SK-N-SH treated with all-trans-retinoic acid at 6 μM for 48 hours (cell line): ENCODE results near the gene EGFLAM.

Experiments
- ATAC-seq: fragments of 200-7000 bp; cut with Tn5 transposase; 3 replicates; pipeline ENCODE4 v1.9.1; 2020; ENCODE audit warnings: mild to moderate bottlenecking, moderate library complexity
- ARNTL ChIP-seq: fragments of 450-650 bp; formaldehyde crosslinking; IDR thresholded peaks from 2 replicates; pipeline ENCODE4 v1.5.0; 2020; ENCODE audit warnings: low read depth, mild to moderate bottlenecking, moderate library complexity, borderline replicate concordance
- BACH2 ChIP-seq: fragments of 250-450 bp; sonication (Bioruptor Pico); IDR thresholded peaks from 2 replicates; pipeline ENCODE4 v1.9.0; 2021; ENCODE audit warnings: mild to moderate bottlenecking, borderline replicate concordance
- CREB5 ChIP-seq: fragments of 250-450 bp; sonication (Bioruptor Pico); IDR thresholded peaks from 2 replicates; pipeline ENCODE4 v1.5.1; 2020; ENCODE audit warnings: low read depth, mild to moderate bottlenecking, moderate library complexity
- CSDC2 ChIP-seq: fragments of 250-450 bp; sonication (Bioruptor Pico); IDR thresholded peaks from 2 replicates; pipeline ENCODE4 v1.5.0; 2020; ENCODE audit warnings: mild to moderate bottlenecking, moderate library complexity
- ESRRG ChIP-seq: fragments of 250-450 bp; sonication (Bioruptor Pico); IDR thresholded peaks from 2 replicates; pipeline ENCODE4 v1.6.1; 2021; ENCODE audit warnings: mild to moderate bottlenecking
- GLIS3 ChIP-seq: fragments of 250-450 bp; sonication (Bioruptor Pico); IDR thresholded peaks from 2 replicates; pipeline ENCODE4 v1.5.0; 2020; ENCODE audit warnings: mild to moderate bottlenecking, moderate library complexity
- ISL1 ChIP-seq: fragments of 250-450 bp; sonication (Bioruptor Pico); IDR thresholded peaks from 2 replicates; pipeline ENCODE4 v2.1.2; 2022; ENCODE audit warnings: mild to moderate bottlenecking, moderate library complexity
- PATZ1 ChIP-seq: fragments of 250-450 bp; sonication (Bioruptor Pico); IDR thresholded peaks from 2 replicates; pipeline ENCODE4 v1.8.0; 2020; ENCODE audit warnings: mild to moderate bottlenecking, moderate library complexity, borderline replicate concordance
- POU6F1 ChIP-seq: fragments of 250-450 bp; sonication (Bioruptor Pico); IDR thresholded peaks from 2 replicates; pipeline ENCODE4 v1.8.0; 2021; ENCODE audit warnings: low read depth, mild to moderate bottlenecking, moderate library complexity, borderline replicate concordance
- PPARA ChIP-seq: fragments of 250-450 bp; sonication (Bioruptor Pico); IDR thresholded peaks from 2 replicates; pipeline ENCODE4 v1.5.0; 2020; ENCODE audit warnings: mild to moderate bottlenecking, borderline replicate concordance
- SNAI2 ChIP-seq: fragments of 250-450 bp; sonication (Bioruptor Pico); IDR thresholded peaks from 2 replicates; pipeline ENCODE4 v1.5.0; 2020; ENCODE audit warnings: mild to moderate bottlenecking, moderate library complexity
- TCF4 ChIP-seq: fragments of 250-450 bp; sonication (Bioruptor Pico); IDR thresholded peaks from 2 replicates; pipeline ENCODE4 v1.8.0; 2021; ENCODE audit warnings: mild to moderate bottlenecking, moderate library complexity, borderline replicate concordance
- TOX ChIP-seq: fragments of 250-450 bp; sonication (Bioruptor Pico); IDR thresholded peaks from 2 replicates; pipeline ENCODE4 v1.8.0; 2021; ENCODE audit warnings: mild to moderate bottlenecking, moderate library complexity, borderline replicate concordance
- TSHZ2 ChIP-seq: fragments of 250-450 bp; sonication (Bioruptor Pico); IDR thresholded peaks from 2 replicates; pipeline ENCODE4 v1.5.0; 2020; ENCODE audit warnings: mild to moderate bottlenecking, moderate library complexity
- ZC3H10 ChIP-seq: fragments of 250-450 bp; sonication (Bioruptor Pico); IDR thresholded peaks from 2 replicates; pipeline ENCODE4 v1.5.1; 2021; ENCODE audit warnings: mild to moderate bottlenecking, moderate library complexity
- ZFP3 ChIP-seq: fragments of 250-450 bp; sonication (Bioruptor Pico); IDR thresholded peaks from 2 replicates; pipeline ENCODE4 v1.5.0; 2020; ENCODE audit warnings: mild to moderate bottlenecking, moderate library complexity
- ZNF565 ChIP-seq: fragments of 450-650 bp; formaldehyde crosslinking; conservative IDR thresholded peaks from 2 replicates; pipeline ENCODE4 v1.5.0; 2020; ENCODE audit warnings: low read depth, mild to moderate bottlenecking, moderate library complexity
- ZNF70 ChIP-seq: fragments of 450-650 bp; formaldehyde crosslinking; IDR thresholded peaks from 2 replicates; pipeline ENCODE4 v1.5.0; 2020; ENCODE audit warnings: mild to moderate bottlenecking, moderate library complexity

The EGFLAM gene

GRCh38 chr5:38258319-38259061, at the start of gene EGFLAM:
EGFLAM (plus strand) TSS chr5:38258559; CDS start chr5:38258755, 196 bp downstream.
- TF ChIP-seq ZNF70 (CRISPR knock-in tag) (no peak), ZNF565 (no peak), GLIS3 (no peak), BACH2 (CRISPR knock-in tag) (no peak), ESRRG (no peak), ZC3H10 (CRISPR knock-in tag) (no peak), TOX (CRISPR knock-in tag) (no peak), PATZ1 (CRISPR knock-in tag) (no peak), ISL1 (no peak), PPARA (CRISPR knock-in tag) (no peak), TCF4 (no peak), TSHZ2 (no peak)
- TF ChIP-seq, all 23 proteins: peak for 0
- peak; percentile 94 for ATAC-seq

GRCh38 chr5:38208782-38209378, 49.5 kb upstream of the EGFLAM start:
- ATAC-seq, result peak; percentile 69
- TF ChIP-seq ISL1 (no peak), GLIS3 (no peak), ARNTL (no peak), BACH2 (CRISPR knock-in tag) (no peak), ZFP3 (no peak), ZNF565 (no peak), POU6F1 (CRISPR knock-in tag) (no peak), TSHZ2 (no peak), ZNF70 (CRISPR knock-in tag) (no peak)

- ATAC-seq, result no peak
- no peak for TF ChIP-seq CREB5 (CRISPR knock-in tag)
- TF ChIP-seq PPARA (CRISPR knock-in tag), result no peak
- no peak for TF ChIP-seq ESRRG
- TF ChIP-seq TCF4, result no peak
- TF ChIP-seq ZNF565, result no peak
- no peak for TF ChIP-seq BACH2 (CRISPR knock-in tag)
- TF ChIP-seq ZC3H10 (CRISPR knock-in tag), result no peak
- TF ChIP-seq CSDC2, result no peak
- no peak for TF ChIP-seq SNAI2 (CRISPR knock-in tag)
Measured at GRCh38 chr5:38210676-38211353, 47.5 kb upstream of the EGFLAM start.
